MCF 10A (cell line): Measurements from ENCODE around the gene CPVL. TPM values are rescaled to one million over a fixed set of nuclear protein-coding genes. Genes with fewer than 3 reads are reported as not detected.

Source experiments
- BruUV-seq: library from RNA; stranded (reverse); fragments of 400-500 nt; replicated peaks from 2 replicates; lab custom pipeline; 2021; lab: Mats Ljungman, UMichigan
- CTCF ChIA-PET: fragments of 300-600 bp; sonication (Branson Sonifier 250); formaldehyde crosslinking; extraction: SDS; loops from one replicate; lab custom pipeline; 2021; ENCODE audit warnings: antibody characterized with exemption, inconsistent platforms; lab: Yijun Ruan, JAX
- POLR2A ChIA-PET: fragments of 300-600, 350-650 bp; sonication (Branson Sonifier 250); formaldehyde crosslinking; extraction: SDS; loops from one replicate; lab custom pipeline; 2020; ENCODE audit warnings: antibody characterized with exemption, inconsistent platforms; lab: Yijun Ruan, JAX
- DNase-seq: peaks from one replicate; pipeline ENCODE4 v3.0.0-alpha.2; 2018; ENCODE audit not compliant: unreplicated experiment
- H3K27ac Mint-ChIP-seq: one replicate; pipeline ENCODE4 v1.8.0; 2022; ENCODE audit warnings: mild to moderate bottlenecking, low read depth, mixed read lengths; ENCODE audit not compliant: unreplicated experiment
- H3K27me3 Mint-ChIP-seq: one replicate; pipeline ENCODE4 v1.8.0; 2022; ENCODE audit warnings: mixed read lengths; ENCODE audit not compliant: insufficient read depth, unreplicated experiment
- H3K36me3 Mint-ChIP-seq: one replicate; pipeline ENCODE4 v1.8.0; 2022; ENCODE audit warnings: mild to moderate bottlenecking, moderate library complexity, mixed read lengths; ENCODE audit not compliant: insufficient read depth, unreplicated experiment
- H3K4me1 Mint-ChIP-seq: one replicate; pipeline ENCODE4 v1.8.0; 2022; ENCODE audit warnings: mixed read lengths; ENCODE audit not compliant: insufficient read depth, unreplicated experiment
- H3K4me3 Mint-ChIP-seq: one replicate; pipeline ENCODE4 v1.8.0; 2022; ENCODE audit warnings: mild to moderate bottlenecking, moderate library complexity, mixed read lengths; ENCODE audit not compliant: unreplicated experiment
- H3K9me3 Mint-ChIP-seq: one replicate; pipeline ENCODE4 v1.8.0; 2022; ENCODE audit warnings: mixed read lengths; ENCODE audit not compliant: unreplicated experiment
- CTCF ChIP-seq: fragments of 200-600 bp; IDR thresholded peaks from one replicate; pipeline ENCODE4 v1.8.0; 2022; ENCODE audit warnings: antibody characterized with exemption, mild to moderate bottlenecking; ENCODE audit not compliant: unreplicated experiment
- intact Hi-C: fragments of 100-400 bp; cut with micrococcal nuclease; formaldehyde crosslinking; loops from 2 replicates; pipeline ENCODE4 v1.14.1; 2022
- total RNA-seq: library from RNA; stranded (reverse); gene quantifications from 2 replicates; pipeline ENCODE4 v1.2.3, GENCODE V29; 2022

CPVL gene
- total RNA-seq, 1 experiment from 2014 or later: 49.0 TPM

GRCh38 chr7:29030781-29031275 lies 115.5 kb downstream of the CPVL start:
- Mint-ChIP-seq H3K9me3 (peaks cover 20% of the 10 kb centered on the region), H3K27me3 (no peaks in the 10 kb centered on the region), H3K36me3 (peaks cover 13% of the 10 kb centered on the region), H3K27ac (no peak overlapping the region), H3K4me1 (peaks cover 9% of the 10 kb centered on the region), H3K4me3 (no peak overlapping the region)
- BruUV-seq: no TSS peak
- POLR2A ChIA-PET: interaction anchor here (0.6 kb wide), 1 partner anchor 22 kb away, joined by 3 read pairs; no protein-coding TSS in a partner anchor
- DNase-seq: no peak
- intact Hi-C loops: no loop called here
- TF ChIP-seq CTCF: no peak
- CTCF ChIA-PET: interaction anchor here (0.5 to 0.7 kb wide), 3 partner anchors 71 to 123 kb away, joined by 3 to 4 read pairs (median 3); no protein-coding TSS in a partner anchor

- H3K4me1 Mint-ChIP-seq: no peaks in the 10 kb centered on the region
- H3K27ac Mint-ChIP-seq: no peak overlapping the region
- no peaks in the 10 kb centered on the region for H3K36me3 Mint-ChIP-seq
- no peak for TF ChIP-seq CTCF
- ChIA-PET POLR2A (no interaction called here), CTCF (interaction anchor here (0.6 kb wide), 1 partner anchor 29 kb away, joined by 4 read pairs; no protein-coding TSS in a partner anchor)
- intact Hi-C loops: no loop called here
- no TSS peak for BruUV-seq
- no peak overlapping the region for H3K4me3 Mint-ChIP-seq
- DNase-seq: no peak
- H3K9me3 Mint-ChIP-seq: peaks cover 24% of the 10 kb centered on the region
- H3K27me3 Mint-ChIP-seq: no peaks in the 10 kb centered on the region
Measured at GRCh38 chr7:29022291-29022988, 123.9 kb downstream of the CPVL start.

GRCh38 chr7:29019896-29020295 lies 126.4 kb downstream of the CPVL start:
- BruUV-seq: no TSS peak
- peaks cover 5% of the 10 kb centered on the region for H3K9me3 Mint-ChIP-seq
- H3K27ac Mint-ChIP-seq: no peak overlapping the region
- H3K27me3 Mint-ChIP-seq: no peaks in the 10 kb centered on the region
- POLR2A ChIA-PET: no interaction called here
- no peak for DNase-seq
- TF ChIP-seq CTCF: no peak
- CTCF ChIA-PET: no interaction called here
- H3K4me1 Mint-ChIP-seq: no peaks in the 10 kb centered on the region
- no peaks in the 10 kb centered on the region for H3K36me3 Mint-ChIP-seq
- intact Hi-C loops: no loop called here
- H3K4me3 Mint-ChIP-seq: no peak overlapping the region

DNA sequence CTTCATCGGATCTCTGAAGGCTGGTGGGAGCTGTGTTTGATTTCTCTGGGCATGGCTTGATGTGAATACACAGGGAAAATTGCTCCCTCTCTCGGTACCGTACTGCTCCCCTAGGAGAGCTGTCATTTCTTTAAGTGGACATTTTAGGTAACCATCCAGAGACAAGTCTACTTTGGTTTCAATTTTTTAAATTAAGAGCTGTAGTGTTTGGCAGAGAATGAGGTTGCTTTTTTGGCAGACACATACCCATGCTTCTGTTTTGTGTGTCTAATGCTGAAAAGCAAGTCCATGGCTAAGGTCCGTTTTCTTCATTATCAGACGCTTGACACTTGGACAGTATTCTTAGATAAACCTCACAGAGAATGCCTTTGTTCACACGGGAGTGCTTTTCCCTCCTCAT lies 127.0 kb downstream of the CPVL start:
- BruUV-seq: no TSS peak
- DNase-seq: no peak

More for the DNA sequence above, 127.0 kb downstream of the CPVL start:
- Mint-ChIP-seq H3K4me1 (no peaks in the 10 kb centered on the region), H3K4me3 (no peak overlapping the region), H3K27ac (no peak overlapping the region), H3K36me3 (no peaks in the 10 kb centered on the region), H3K9me3 (peaks cover under 1% of the 10 kb centered on the region), H3K27me3 (no peaks in the 10 kb centered on the region)
- POLR2A ChIA-PET: no interaction called here
- intact Hi-C loops: no loop called here
- CTCF ChIA-PET: interaction anchor here (0.6 kb wide), 1 partner anchor 40 kb away, joined by 3 read pairs; no protein-coding TSS in a partner anchor
- no peak for TF ChIP-seq CTCF
